HepG2 (cell line): ENCODE data around the gene EPB41. TPM values are rescaled to one million over a fixed set of nuclear protein-coding genes. Genes with fewer than 3 reads are reported as not detected.
"Not testable (repeated sequence)": the region's sequence is repeated elsewhere in the genome, so short reads cannot be mapped to it uniquely, and the experiment has no call there.

Source experiments
- ATAC-seq: fragments of 200-7000 bp; cut with Tn5 transposase; 3 replicates; pipeline ENCODE4 v1.9.1; 2020; ENCODE audit warnings: mild to moderate bottlenecking, moderate library complexity
- BruUV-seq: library from RNA; stranded (reverse); fragments of 400-500 nt; replicated peaks from 2 replicates; lab custom pipeline; 2021; lab: Mats Ljungman, UMichigan
- CTCF ChIA-PET: fragments of 300-600 bp; formaldehyde crosslinking; extraction: SDS; loops from one replicate; lab custom pipeline; 2021; ENCODE audit warnings: low total read pairs, inconsistent platforms, low intra/inter-chr PET ratio; lab: Yijun Ruan, JAX
- POLR2A ChIA-PET: fragments of 350-600 bp; sonication (Branson Sonifier 250); formaldehyde crosslinking; loops from one replicate; lab custom pipeline; 2020; ENCODE audit warnings: antibody characterized with exemption, inconsistent platforms; lab: Yijun Ruan, JAX
- DNase-seq: peaks from one replicate; pipeline ENCODE4 v3.0.0-alpha.2; 2015; ENCODE audit warnings: low spot score
- FAIRE-seq: peaks from 3 replicates; lab custom pipeline; 2011; peaks lifted over from hg19 to GRCh38; lab: Jason Lieb, UNC
- H2AFZ ChIP-seq: one replicate; pipeline ENCODE4 v1.6.1; 2011; ENCODE audit warnings: low read length, inconsistent platforms
- H3K27ac ChIP-seq: fragments of 300-600 bp; 3 replicates; pipeline ENCODE4 v1.8.0; 2011; ENCODE audit warnings: mixed run types, mild to moderate bottlenecking, mixed read lengths, low read length, inconsistent platforms; ENCODE audit not compliant: insufficient read depth; ENCODE audit errors: extremely low read length
- H3K27me3 ChIP-seq, 2 experiments: fragments of 200-600 bp in 1 of 2; 2 replicates in 1 of 2; 3 replicates in 1 of 2; pipeline versions ENCODE4 v1.6.0 to v1.8.0; 2011; ENCODE audit warnings: low read length in 2 of 2, mild to moderate bottlenecking in 2 of 2, moderate library complexity in 2 of 2, inconsistent platforms in 1 of 2; ENCODE audit not compliant: insufficient read depth in 2 of 2, control insufficient read depth in 1 of 2
- H3K36me3 ChIP-seq, 2 experiments: fragments of 200-600 bp in 1 of 2; replicated peaks in 1 of 2; 2 replicates in 1 of 2; 3 replicates in 1 of 2; pipeline versions ENCODE4 v1.5.1 to v1.8.0; 2011; ENCODE audit warnings: low read length in 2 of 2, inconsistent platforms in 1 of 2; ENCODE audit not compliant: insufficient read depth in 2 of 2, control insufficient read depth in 1 of 2
- H3K4me1 ChIP-seq: 2 replicates; pipeline ENCODE4 v1.5.1; 2012; ENCODE audit warnings: low read length, inconsistent platforms; ENCODE audit not compliant: insufficient read depth
- H3K4me2 ChIP-seq: 2 replicates; pipeline ENCODE4 v1.6.0; 2011; ENCODE audit warnings: low read depth, low read length, inconsistent platforms
- H3K4me3 ChIP-seq, 3 experiments: fragments of 200-600 bp in 1 of 3; sonication (generic), shearing (Covaris generic) in 1 of 3; replicated peaks in 1 of 3; 2 replicates each; pipeline ENCODE4 v1.5.1; 2011 to 2016; ENCODE audit warnings: low read length in 3 of 3, inconsistent platforms in 2 of 3, low read depth in 2 of 3, mild to moderate bottlenecking in 2 of 3, control low read depth in 1 of 3, mixed read lengths in 1 of 3; ENCODE audit not compliant: insufficient read depth in 1 of 3
- H3K79me2 ChIP-seq: one replicate; pipeline ENCODE4 v1.6.1; 2011; ENCODE audit warnings: low read length, inconsistent platforms; ENCODE audit not compliant: insufficient read depth
- H3K9ac ChIP-seq: 2 replicates; pipeline ENCODE4 v1.6.0; 2011; ENCODE audit warnings: mild to moderate bottlenecking, low read depth, low read length, inconsistent platforms; ENCODE audit not compliant: insufficient read depth
- H3K9me3 ChIP-seq: 2 replicates; pipeline ENCODE4 v1.5.1; 2012; ENCODE audit warnings: mild to moderate bottlenecking, low read length
- H4K20me1 ChIP-seq: 2 replicates; pipeline ENCODE4 v1.6.0; 2011; ENCODE audit warnings: inconsistent platforms, mild to moderate bottlenecking, low read length, moderate library complexity; ENCODE audit not compliant: insufficient read depth
- KLF16 ChIP-seq, 2 experiments: sonication (generic) in 1 of 2; formaldehyde crosslinking in 1 of 2; IDR thresholded peaks; 2 replicates each; pipeline versions ENCODE4 v1.6.1 to v1.8.0; 2016 to 2023; ENCODE audit warnings: missing genetic modification reagents in 2 of 2, missing compliant biosample characterization in 1 of 2
- ZNF629 ChIP-seq: sonication (generic); formaldehyde crosslinking; conservative IDR thresholded peaks from 2 replicates; pipeline ENCODE4 v1.5.0; 2020; ENCODE audit warnings: missing genetic modification reagents
- WGBS: methylation state at CpG from one replicate; pipeline ENCODE4 v1.1.6; 2017; ENCODE audit warnings: low lambda C conversion rate; 5-methylcytosine and 5-hydroxymethylcytosine counted together
- in situ Hi-C: cut with HindIII; loops from 2 replicates; pipeline ENCODE4 v1.10.0; 2017; ENCODE audit warnings: low pct_unique_long_range_greater_than_20kb; ENCODE audit not compliant: extremely low pct_ligation_motif_present
- intact Hi-C: fragments of 100-400 bp; cut with micrococcal nuclease; formaldehyde crosslinking; loops from one replicate; pipeline ENCODE4 v1.10.0; 2022; ENCODE audit not compliant: unreplicated experiment
- polyA plus RNA-seq, 8 experiments: library from polyadenylated mRNA; depleted of rRNA in 3 of 8; stranded (reverse) in 7 of 8; unstranded in 1 of 8; fragments of >200 nt; fragmentation: Illumina TruSeq in 4 of 8; extraction: Trizol in 4 of 8; gene quantifications; 2 replicates each; pipeline versions ENCODE4 v1.2.1 to v1.2.3, GENCODE V29; 2011 to 2016; ENCODE audit warnings: low read depth in 4 of 8, missing spikeins in 1 of 8, mixed read lengths in 1 of 8; ENCODE audit not compliant: insufficient read depth in 1 of 8
- total RNA-seq, 5 experiments: library from RNA; depleted of rRNA; stranded (reverse); fragments of >200 nt; fragmentation: Illumina TruSeq; extraction: Trizol; gene quantifications; 2 replicates each; pipeline ENCODE4 v1.2.3, GENCODE V29; 2016; ENCODE audit warnings: low read depth in 1 of 5

EPB41 gene
- total and polyA plus RNA-seq, 2 of the 13 experiments (the other 11 are each of a cell fraction or from before 2014, with no cell fraction given), result 34.5 to 46.7 TPM

DNA sequence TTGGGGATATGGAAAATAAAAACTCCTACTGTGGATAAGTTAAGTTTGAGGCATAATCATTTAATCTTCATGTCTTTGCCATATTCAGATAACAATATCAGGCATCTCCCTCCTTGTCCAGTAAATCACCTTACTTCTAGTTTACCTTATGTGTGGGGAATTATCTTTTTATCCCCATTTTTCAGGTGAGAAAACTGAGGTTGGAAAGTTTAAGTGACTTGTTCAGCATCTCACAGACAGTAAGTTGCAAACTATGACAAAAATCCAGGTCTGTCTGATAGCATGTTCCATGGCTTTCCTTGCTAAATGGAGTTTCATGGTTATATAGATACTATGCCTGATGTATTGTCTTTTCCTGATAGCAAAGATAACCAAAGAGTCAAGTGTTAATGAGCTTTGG, 129.6 kb downstream of the EPB41 start:
- no peak overlapping the region for H3K4me2 ChIP-seq
- in situ Hi-C loops, result loop anchor here (25.0 kb wide), 1 partner anchor 257 kb away; no protein-coding TSS in a partner anchor
- H3K9me3 ChIP-seq, result no peaks in the 10 kb centered on the region
- intact Hi-C loops, result no loop called here
- no TSS peak for BruUV-seq
- H3K27ac ChIP-seq, result no peak overlapping the region
- no peak overlapping the region for H3K9ac ChIP-seq
- POLR2A ChIA-PET, result no interaction called here
- no peaks in the 10 kb centered on the region for H4K20me1 ChIP-seq
- no peak for FAIRE-seq
- no peak overlapping the region for H2AFZ ChIP-seq
- H3K4me1 ChIP-seq, result no peaks in the 10 kb centered on the region
- CTCF ChIA-PET, result no interaction called here
- DNase-seq, result no peak
- TF ChIP-seq KLF16 (CRISPR knock-in tag; IDR thresholded peaks at IDR 0.05), result no peak
- TF ChIP-seq ZNF629 (CRISPR knock-in tag), result peak; percentile 43; the same call in 1 of the 2 replicates
- H3K36me3 ChIP-seq, result peaks cover 1 to 14% of the 10 kb centered on the region in 2 experiments; a peak in 4 of 5 replicates
- no peaks in the 10 kb centered on the region for H3K79me2 ChIP-seq
- ATAC-seq, result no peak
- H3K4me3 ChIP-seq, result no peak overlapping the region
- no peaks in the 10 kb centered on the region for H3K27me3 ChIP-seq

- FAIRE-seq, H3K27ac ChIP-seq, POLR2A ChIA-PET, H3K9me3 ChIP-seq, intact Hi-C loops, CTCF ChIA-PET, H3K4me1 ChIP-seq, ATAC-seq, BruUV-seq, H3K4me3 ChIP-seq, DNase-seq, H3K27me3 ChIP-seq, H4K20me1 ChIP-seq, H3K4me2 ChIP-seq, H2AFZ ChIP-seq, H3K9ac ChIP-seq, H3K79me2 ChIP-seq: not testable (repeated sequence)
- in situ Hi-C loops, result loop anchor here (25.0 kb wide), 1 partner anchor 258 kb away; no protein-coding TSS in a partner anchor
- WGBS, result 100% methylated on average over 1 of the region's 1 CpG
- H3K36me3 ChIP-seq, result peaks cover 3 to 10% of the 10 kb centered on the region in 2 experiments; a peak in 4 of 5 replicates
Measured at GRCh38 chr1:29045663-29046062, 131.3 kb downstream of the EPB41 start.
